K562 (cell line): ENCODE results near the gene MLH1. TPM values are rescaled to one million over a fixed set of nuclear protein-coding genes. Genes with fewer than 3 reads are reported as not detected.

Source experiments
- ATAC-seq: fragments of 200-7000 bp; cut with Tn5 transposase; 3 replicates; pipeline ENCODE4 v1.9.1; 2020; ENCODE audit warnings: moderate library complexity
- BruUV-seq: library from RNA; stranded (reverse); fragments of 400-500 nt; replicated peaks from 2 replicates; lab custom pipeline; 2021; lab: Mats Ljungman, UMichigan
- CTCF ChIA-PET: fragments of 300-600 bp; formaldehyde crosslinking; extraction: SDS; loops from one replicate; lab custom pipeline; 2021; ENCODE audit warnings: low intra/inter-chr PET ratio; lab: Yijun Ruan, JAX
- POLR2A ChIA-PET: fragments of 300-600, 350-650 bp; sonication (Branson Sonifier 250); formaldehyde crosslinking; extraction: SDS; loops from one replicate; lab custom pipeline; 2021; ENCODE audit warnings: antibody characterized with exemption, inconsistent platforms; lab: Yijun Ruan, JAX
- DNase-seq, 4 experiments: peaks; one replicate each; pipeline versions ENCODE4 v3.0.0 to v3.0.0-alpha.2; 2011 to 2018; ENCODE audit warnings: low spot score in 3 of 4, mixed read lengths in 3 of 4; ENCODE audit errors: extremely low read depth in 1 of 4
- FAIRE-seq: peaks from 2 replicates; lab custom pipeline; 2011; peaks lifted over from hg19 to GRCh38; lab: Jason Lieb, UNC
- H2AFZ ChIP-seq: 2 replicates; pipeline ENCODE4 v1.6.0; 2011; ENCODE audit warnings: low read depth, low read length, control low read depth, inconsistent platforms
- H3K27ac ChIP-seq: fragments of 200-600 bp; 3 replicates; pipeline ENCODE4 v1.8.0; 2011; ENCODE audit warnings: low read depth, mild to moderate bottlenecking, control low read depth, inconsistent platforms, low read length, moderate library complexity, mixed read lengths; ENCODE audit errors: extremely low read depth
- H3K27me3 ChIP-seq, 2 experiments: fragments of 300-600 bp in 1 of 2; 2 replicates in 1 of 2; 3 replicates in 1 of 2; pipeline versions ENCODE4 v1.6.0 to v1.8.0; 2011; ENCODE audit warnings: inconsistent platforms in 2 of 2, low read length in 2 of 2, mild to moderate bottlenecking in 1 of 2, mixed read lengths in 1 of 2, moderate library complexity in 1 of 2; ENCODE audit not compliant: control insufficient read depth in 2 of 2, insufficient read depth in 2 of 2
- H3K36me3 ChIP-seq: fragments of 300-600 bp; 3 replicates; pipeline ENCODE4 v1.8.0; 2011; ENCODE audit warnings: mild to moderate bottlenecking, low read length, inconsistent platforms; ENCODE audit not compliant: control insufficient read depth, insufficient read depth
- H3K4me1 ChIP-seq, 2 experiments: fragments of 200-600 bp in 1 of 2; replicated peaks in 1 of 2; 2 replicates in 1 of 2; 3 replicates in 1 of 2; pipeline versions ENCODE4 v1.5.1 to v1.8.0; 2011; ENCODE audit warnings: inconsistent platforms in 2 of 2, low read length in 2 of 2, mild to moderate bottlenecking in 1 of 2, mixed read lengths in 1 of 2, moderate library complexity in 1 of 2; ENCODE audit not compliant: control insufficient read depth in 2 of 2, insufficient read depth in 2 of 2
- H3K4me2 ChIP-seq: 2 replicates; pipeline ENCODE4 v1.6.1; 2011; ENCODE audit warnings: low read length, control low read depth, inconsistent platforms, mixed read lengths; ENCODE audit not compliant: insufficient read depth
- H3K4me3 ChIP-seq: fragments of 200-600 bp; sonication (generic), shearing (Covaris generic); 2 replicates; pipeline ENCODE4 v1.5.1; 2016; ENCODE audit warnings: control low read depth, inconsistent platforms
- H3K79me2 ChIP-seq: fragments of 200-600 bp; 3 replicates; pipeline ENCODE4 v1.8.0; 2011; ENCODE audit warnings: low read length, inconsistent platforms; ENCODE audit not compliant: control insufficient read depth, insufficient read depth
- H3K9ac ChIP-seq, 2 experiments: 2 replicates each; pipeline versions ENCODE4 v1.6.0 to v1.6.1; 2011; ENCODE audit warnings: low read depth in 2 of 2, low read length in 2 of 2, control low read depth in 1 of 2, inconsistent platforms in 1 of 2, mild to moderate bottlenecking in 1 of 2, mixed read lengths in 1 of 2; ENCODE audit not compliant: insufficient read depth in 1 of 2
- H3K9me1 ChIP-seq: one replicate; pipeline ENCODE4 v1.6.0; 2011; ENCODE audit warnings: inconsistent platforms, mild to moderate bottlenecking, low read length, moderate library complexity; ENCODE audit not compliant: control insufficient read depth, insufficient read depth
- H3K9me3 ChIP-seq: replicated peaks from 2 replicates; pipeline ENCODE4 v1.5.1; 2011; ENCODE audit warnings: low read depth, low read length, inconsistent platforms; ENCODE audit not compliant: control insufficient read depth, insufficient read depth
- H4K20me1 ChIP-seq: replicated peaks from 2 replicates; pipeline ENCODE4 v1.6.1; 2011; ENCODE audit warnings: low read length, inconsistent platforms, mixed read lengths; ENCODE audit not compliant: control insufficient read depth, insufficient read depth
- ARID2 ChIP-seq: fragments of 450-650 bp; IDR thresholded peaks from 2 replicates; pipeline ENCODE4 v1.6.1; 2017; ENCODE audit warnings: antibody characterized with exemption, mild to moderate bottlenecking
- ARNT ChIP-seq, 2 experiments: fragments of 450-650 bp; IDR thresholded peaks; 2 replicates each; pipeline ENCODE4 v1.6.1; 2016; ENCODE audit warnings: mild to moderate bottlenecking in 1 of 2
- E2F8 ChIP-seq: fragments of 450-650 bp; IDR thresholded peaks from 2 replicates; pipeline ENCODE4 v1.7.1; 2018; ENCODE audit warnings: mild to moderate bottlenecking, low read depth; ENCODE audit not compliant: partially characterized antibody
- FOXP1 ChIP-seq: sonication (generic); formaldehyde crosslinking; IDR thresholded peaks from 2 replicates; pipeline ENCODE4 v1.8.0; 2022; ENCODE audit warnings: mild to moderate bottlenecking, missing genetic modification reagents
- HDGF ChIP-seq: fragments of 450-650 bp; IDR thresholded peaks from 2 replicates; pipeline ENCODE4 v1.6.1; 2016
- JUND ChIP-seq, 2 experiments: IDR thresholded peaks; 2 replicates in 1 of 2; 3 replicates in 1 of 2; pipeline ENCODE4 v1.6.1; 2011; ENCODE audit warnings: borderline replicate concordance in 2 of 2, low read depth in 2 of 2, low read length in 2 of 2, improper control_type of control experiment in 1 of 2, missing biosample characterization in 1 of 2, missing genetic modification characterization in 1 of 2, missing genetic modification reagents in 1 of 2
- MLLT1 ChIP-seq, 2 experiments: fragments of 450-650 bp; IDR thresholded peaks; 2 replicates each; pipeline ENCODE4 v1.6.1; 2016
- RCOR1 ChIP-seq, 2 experiments: IDR thresholded peaks; 2 replicates each; pipeline ENCODE4 v1.6.1; 2012; ENCODE audit warnings: low read depth in 2 of 2, low read length in 2 of 2, borderline replicate concordance in 1 of 2, improper control_type of control experiment in 1 of 2
- ZNF121 ChIP-seq: sonication (generic); formaldehyde crosslinking; conservative IDR thresholded peaks from 2 replicates; pipeline ENCODE4 v1.8.0; 2022; ENCODE audit warnings: missing genetic modification reagents
- WGBS: fragments of 100-300 bp; shearing (Covaris generic); methylation state at CpG from one replicate; pipeline ENCODE4 v1.1.6; 2016; ENCODE audit warnings: low coverage, mixed read lengths; ENCODE audit not compliant: insufficient coverage; ENCODE audit errors: missing lambda C conversion rate; 5-methylcytosine and 5-hydroxymethylcytosine counted together
- in situ Hi-C: fragments of 300-500 bp; cut with MboI; formaldehyde crosslinking; loops from 4 replicates; pipeline ENCODE4 v1.15.0; 2018; ENCODE audit warnings: inconsistent platforms, mixed read lengths
- intact Hi-C: fragments of 100-400 bp; cut with micrococcal nuclease; formaldehyde crosslinking; loops from 2 replicates; pipeline ENCODE4 v1.14.2; 2022
- polyA plus RNA-seq, 8 experiments: library from polyadenylated mRNA; depleted of rRNA in 4 of 8; stranded (reverse) in 5 of 8; unstranded in 3 of 8; fragments of >200 nt; fragmentation: Nextera tagmentation in 2 of 8; fragmentation: Illumina TruSeq in 1 of 8; extraction: Ambion mirVana in 2 of 8; extraction: Trizol in 1 of 8; gene quantifications; 2 replicates each; pipeline versions ENCODE4 v1.2.1 to v1.2.3, GENCODE V29; 2011 to 2014; ENCODE audit warnings: inconsistent platforms in 1 of 8, missing spikeins in 1 of 8
- total RNA-seq, 7 experiments: library from RNA; depleted of rRNA in 6 of 7; stranded (reverse); fragments of >200 nt in 6 of 7; fragmentation: Illumina TruSeq in 2 of 7; extraction: Trizol in 2 of 7; gene quantifications; 2 replicates each; pipeline versions ENCODE4 v1.2.1 to v1.2.3, GENCODE V29; 2011 to 2021; ENCODE audit warnings: low replicate concordance in 1 of 7

MLH1 gene
- total and polyA plus RNA-seq, 9 of the 15 experiments (the other 6 are each of a cell fraction or from before 2014, with no cell fraction given), result 76.4 to 155 (median 117) TPM

- no peak for ATAC-seq
Observed at GRCh38 chr3:37016903-37017302, 23.6 kb downstream of the MLH1 start.

More at GRCh38 chr3:37016903-37017302, 23.6 kb downstream of the MLH1 start:
- POLR2A ChIA-PET, result interaction anchor here (0.5 to 0.7 kb wide), 2 partner anchors 12 to 25 kb away, joined by 3 read pairs; no protein-coding TSS in a partner anchor
- no peaks in the 10 kb centered on the region; a peak in 1 of 5 replicates for H3K4me1 ChIP-seq
- H3K4me3 ChIP-seq, result no peak overlapping the region
- H2AFZ ChIP-seq, result no peak overlapping the region
- no peak overlapping the region for H3K27ac ChIP-seq
- DNase-seq (no peak), FAIRE-seq (no peak)
- H3K9ac ChIP-seq, result no peak overlapping the region
- H3K27me3 ChIP-seq, result no peaks in the 10 kb centered on the region
- H3K9me3 ChIP-seq, result no peaks in the 10 kb centered on the region
- H3K4me2 ChIP-seq, result no peak overlapping the region
- intact Hi-C loops, result no loop called here
- BruUV-seq, result no TSS peak
- in situ Hi-C loops, result no loop called here
- TF ChIP-seq FOXP1, result no peak
- no peak for TF ChIP-seq ARID2
- TF ChIP-seq RCOR1 (IDR thresholded peaks at IDR 0.05; ENCODE audit: borderline replicate concordance in 1 of 2, low read depth in 2 of 2, low read length in 2 of 2), result no peak
- no peak for TF ChIP-seq JUND (IDR thresholded peaks at IDR 0.05; ENCODE audit: borderline replicate concordance, low read depth, low read length)
- no peak for TF ChIP-seq JUND (tag; IDR thresholded peaks at IDR 0.05; ENCODE audit: borderline replicate concordance, low read depth, low read length)
- no peak for TF ChIP-seq E2F8
- TF ChIP-seq ARNT (IDR thresholded peaks at IDR 0.05), result no peak
- TF ChIP-seq ZNF121 (CRISPR knock-in tag), result no peak
- TF ChIP-seq HDGF, result no peak
- TF ChIP-seq MLLT1 (IDR thresholded peaks at IDR 0.05), result no peak
- TF ChIP-seq, all 486 proteins: peak for 0
- CTCF ChIA-PET, result no interaction called here
- Histone ChIP-seq H3K36me3 (peaks cover 89% of the 10 kb centered on the region), H3K79me2 (no peaks in the 10 kb centered on the region), H3K9me1 (no peaks in the 10 kb centered on the region), H4K20me1 (no peaks in the 10 kb centered on the region)
- 95% methylated on average over 7 of the region's 8 CpGs for WGBS
